DMS53 treated with DMSO at 0.1 percent for 48 hours (cell line): ENCODE measurements around the gene DUSP10.

ENCODE experiments used
- DNase-seq: peaks from one replicate; lab custom pipeline; 2025; ENCODE audit not compliant: unreplicated experiment; lab: John Stamatoyannopoulos, UW

DUSP10 gene

GRCh38 chr1:221715321-221716169 is 26.3 kb downstream of the DUSP10 start:
- DNase-seq = peak; percentile 96

- no peak for DNase-seq
Observed at GRCh38 chr1:221714227-221715152, 27.4 kb downstream of the DUSP10 start.

GRCh38 chr1:221712776-221713431 is 29.0 kb downstream of the DUSP10 start:
- no peak for DNase-seq

- no peak for DNase-seq
Observed at GRCh38 chr1:221712198-221712684, 29.6 kb downstream of the DUSP10 start.

- DNase-seq = no peak
Observed at GRCh38 chr1:221711656-221712055, 30.2 kb downstream of the DUSP10 start.

- no peak for DNase-seq
Observed at GRCh38 chr1:221711063-221711577, 30.8 kb downstream of the DUSP10 start.

- DNase-seq = no peak
Observed at GRCh38 chr1:221709854-221710253, 32.0 kb downstream of the DUSP10 start.

GRCh38 chr1:221708987-221709386 is 32.9 kb downstream of the DUSP10 start:
- peak; percentile 99 for DNase-seq

- peak; percentile 40 for DNase-seq
Observed at GRCh38 chr1:221708076-221708571, 33.8 kb downstream of the DUSP10 start.

- DNase-seq = no peak
Observed at GRCh38 chr1:221706876-221707582, 34.9 kb downstream of the DUSP10 start.

GRCh38 chr1:221706191-221706590 is 35.7 kb downstream of the DUSP10 start:
- no peak for DNase-seq

- no peak for DNase-seq
Observed at GRCh38 chr1:221704306-221704705, 37.6 kb downstream of the DUSP10 start.

- DNase-seq = no peak
Observed at GRCh38 chr1:221701570-221702186, 40.2 kb downstream of the DUSP10 start.

GRCh38 chr1:221700948-221701347 is 40.9 kb downstream of the DUSP10 start:
- DNase-seq = no peak

- no peak for DNase-seq
Observed at GRCh38 chr1:221700536-221700935, 41.4 kb downstream of the DUSP10 start.

- DNase-seq = no peak
Observed at GRCh38 chr1:221699978-221700519, 41.8 kb downstream of the DUSP10 start.

- no peak for DNase-seq
Observed at GRCh38 chr1:221699577-221699976, 42.3 kb downstream of the DUSP10 start.

GRCh38 chr1:221698579-221699349 is 43.1 kb downstream of the DUSP10 start:
- no peak for DNase-seq
